Activated CD8-positive, alpha-beta memory T cell treated with anti-CD3 and anti-CD28 coated beads for 36 hours (primary cell): ENCODE measurements around the gene HCRT. TPM values are rescaled to one million over a fixed set of nuclear protein-coding genes. Genes with fewer than 3 reads are reported as not detected.
"Not testable (repeated sequence)": the region's sequence is repeated elsewhere in the genome, so short reads cannot be mapped to it uniquely, and the experiment has no call there.

Experiments
- CTCF ChIA-PET: fragments of 350-600 bp; sonication (Branson Sonifier 250); formaldehyde crosslinking; loops from one replicate; lab custom pipeline; 2021; ENCODE audit warnings: antibody characterized with exemption; lab: Charles Lee
- POLR2A ChIA-PET: fragments of 350-600 bp; sonication (Branson Sonifier 250); formaldehyde crosslinking; loops from one replicate; lab custom pipeline; 2021; ENCODE audit warnings: antibody characterized with exemption; lab: Charles Lee
- total RNA-seq, 2 experiments: library from RNA; stranded (reverse); gene quantifications; one replicate each; pipeline ENCODE4 v1.2.3, GENCODE V29; 2021

The HCRT gene
- total RNA-seq, 2 experiments from 2014 or later, result not detected

DNA sequence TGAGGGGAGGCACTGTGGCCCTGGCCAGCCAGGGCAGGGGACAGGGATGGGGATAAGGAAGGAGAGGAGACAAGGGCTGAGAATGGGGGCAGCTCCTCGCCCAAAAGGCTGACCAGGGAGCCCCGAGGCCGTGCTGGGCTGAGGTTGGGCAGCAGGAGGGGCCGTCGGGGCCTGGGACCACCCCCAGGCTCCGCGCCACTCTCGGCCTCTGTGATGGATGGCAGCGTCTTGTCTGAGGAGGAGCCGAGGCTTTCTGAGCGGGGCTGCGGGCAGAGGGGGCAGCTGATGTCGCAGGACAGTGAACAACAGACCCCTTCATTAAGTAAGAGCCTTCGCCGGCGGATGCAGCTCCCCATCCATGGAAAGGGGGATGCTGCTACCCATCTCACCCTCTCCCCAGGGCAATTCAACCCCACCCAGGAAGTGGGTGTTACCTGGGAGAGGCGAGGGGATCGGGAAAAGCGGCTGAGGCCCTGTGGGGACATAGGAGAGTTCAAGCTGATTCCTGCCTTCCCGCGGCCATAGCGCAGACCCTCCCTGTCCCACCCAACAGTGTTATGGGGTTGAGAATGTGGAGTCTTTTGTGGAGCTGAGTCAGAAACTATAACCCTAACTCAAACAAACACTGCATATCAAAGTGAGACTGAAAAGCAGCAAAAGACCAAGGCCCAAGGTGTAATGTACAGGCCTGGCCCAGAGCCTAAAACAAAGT lies 21.4 kb downstream of the HCRT start:
- ChIA-PET CTCF (interaction anchor here (0.8 to 1.9 kb wide), 5 partner anchors 15 to 58 kb away, joined by 3 to 4 read pairs (median 3); partner anchors contain the start of gene KCNH4), POLR2A (no interaction called here)

- POLR2A ChIA-PET, result no interaction called here
- CTCF ChIA-PET, result interaction anchor here (0.9 to 1.9 kb wide), 4 partner anchors 18 to 59 kb away, joined by 3 to 4 read pairs (median 4); partner anchors contain the start of gene KCNH4
Observed at GRCh38 chr17:42163113-42163512, 22.1 kb downstream of the HCRT start.

DNA sequence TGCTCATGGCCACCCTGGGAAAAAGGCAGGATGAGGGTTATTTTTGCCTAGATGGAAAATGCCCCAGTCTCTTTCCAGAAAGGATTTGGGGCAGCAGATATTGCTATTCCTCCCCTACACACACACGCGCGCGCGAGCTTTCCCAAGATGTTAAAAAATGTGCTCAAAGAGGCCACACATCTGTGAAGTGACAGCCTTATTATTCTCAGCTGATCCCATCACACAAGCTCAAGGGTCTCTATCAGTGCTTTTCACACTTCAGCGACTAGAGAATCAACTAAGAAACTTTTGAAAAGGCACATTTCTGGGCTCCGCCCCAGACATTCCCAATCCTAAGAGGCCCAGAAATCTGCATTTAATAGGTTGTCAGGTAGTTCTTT lies 24.7 kb downstream of the HCRT start:
- CTCF ChIA-PET, result no interaction called here
- POLR2A ChIA-PET, result no interaction called here

DNA sequence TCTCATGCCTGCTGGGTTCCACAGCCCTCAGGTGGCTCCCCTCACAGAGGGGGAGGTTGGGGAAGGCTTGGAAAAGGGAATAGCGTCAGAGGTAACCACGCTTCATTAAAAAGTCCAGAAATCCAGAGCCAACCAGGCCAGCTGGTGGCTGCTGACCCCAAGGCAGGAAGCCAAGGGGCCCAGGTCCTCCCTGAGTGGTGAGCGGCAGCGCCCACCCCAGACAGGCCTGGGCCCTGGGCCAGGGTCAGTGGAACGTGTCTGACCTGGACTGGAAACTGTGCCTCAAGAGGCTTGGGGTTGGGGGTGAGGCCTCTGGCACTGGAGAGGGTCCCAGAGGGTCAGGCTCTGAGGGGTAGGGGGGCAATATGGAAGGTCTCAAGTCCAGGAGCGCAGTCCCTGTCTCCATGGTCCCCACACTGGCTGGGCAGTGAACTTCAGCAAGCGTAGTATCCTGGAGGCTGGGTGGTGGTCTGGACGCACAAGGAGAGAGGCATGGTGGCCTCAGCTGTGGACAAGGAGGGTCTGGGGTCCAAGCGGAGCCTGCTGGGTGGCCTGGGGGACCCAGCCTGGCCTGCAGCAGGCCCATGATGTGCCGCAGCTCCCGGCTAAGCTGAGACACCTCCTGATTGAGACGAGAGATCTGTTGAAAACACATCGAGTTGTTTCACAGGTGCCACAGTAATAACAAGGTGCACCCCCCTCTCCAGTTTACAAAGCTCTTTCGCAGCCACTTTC lies 25.3 kb downstream of the HCRT start:
- ChIA-PET CTCF (no interaction called here), POLR2A (no interaction called here)

- ChIA-PET CTCF (no interaction called here), POLR2A (no interaction called here)
Observed at GRCh38 chr17:42155614-42156045, 29.6 kb downstream of the HCRT start.

DNA sequence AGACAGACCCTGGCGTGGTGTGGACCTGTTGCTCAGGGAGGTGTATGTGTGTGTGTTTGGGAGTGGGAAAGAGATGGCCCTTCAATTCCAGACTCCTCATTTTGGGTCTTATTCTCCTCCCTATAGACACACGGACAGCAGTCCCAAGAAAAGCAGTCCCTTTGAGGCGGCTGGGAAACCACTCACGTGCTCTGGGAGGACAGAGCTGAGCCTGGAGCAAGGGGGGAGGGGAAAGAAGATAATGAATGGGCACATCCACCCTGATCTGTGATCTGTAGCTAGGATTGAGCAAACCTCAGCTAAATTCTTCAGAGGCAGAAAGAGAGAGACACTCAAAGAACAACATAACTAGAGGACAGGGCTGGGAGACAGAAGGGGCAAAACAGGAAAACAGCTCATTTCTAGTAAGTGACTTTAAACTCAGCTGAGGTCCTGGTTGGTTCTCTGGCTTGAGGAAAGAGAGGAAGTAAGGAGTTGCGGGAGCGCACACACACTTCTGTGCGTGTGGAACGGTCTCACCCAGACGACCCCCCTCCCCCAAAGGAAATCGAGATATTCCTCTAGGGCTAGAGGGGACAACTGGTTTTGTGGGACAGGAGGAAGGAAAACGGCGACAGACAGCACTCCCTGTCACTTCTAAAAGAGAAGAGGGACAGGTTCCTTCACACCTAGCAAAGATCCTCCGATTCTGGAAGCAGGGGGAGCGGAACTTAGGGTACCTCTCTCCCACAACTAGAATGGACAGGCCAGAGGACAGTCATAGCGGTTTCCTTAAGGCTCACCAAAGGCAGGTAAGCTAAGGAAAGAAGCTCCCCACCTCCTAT lies 31.1 kb downstream of the HCRT start:
- CTCF ChIA-PET, result interaction anchor here (0.6 to 1.6 kb wide), 3 partner anchors 25 to 221 kb away, joined by 3 read pairs; no protein-coding TSS in a partner anchor
- POLR2A ChIA-PET, result interaction anchor here (1.0 kb wide), 1 partner anchor 40 kb away, joined by 3 read pairs; no protein-coding TSS in a partner anchor

DNA sequence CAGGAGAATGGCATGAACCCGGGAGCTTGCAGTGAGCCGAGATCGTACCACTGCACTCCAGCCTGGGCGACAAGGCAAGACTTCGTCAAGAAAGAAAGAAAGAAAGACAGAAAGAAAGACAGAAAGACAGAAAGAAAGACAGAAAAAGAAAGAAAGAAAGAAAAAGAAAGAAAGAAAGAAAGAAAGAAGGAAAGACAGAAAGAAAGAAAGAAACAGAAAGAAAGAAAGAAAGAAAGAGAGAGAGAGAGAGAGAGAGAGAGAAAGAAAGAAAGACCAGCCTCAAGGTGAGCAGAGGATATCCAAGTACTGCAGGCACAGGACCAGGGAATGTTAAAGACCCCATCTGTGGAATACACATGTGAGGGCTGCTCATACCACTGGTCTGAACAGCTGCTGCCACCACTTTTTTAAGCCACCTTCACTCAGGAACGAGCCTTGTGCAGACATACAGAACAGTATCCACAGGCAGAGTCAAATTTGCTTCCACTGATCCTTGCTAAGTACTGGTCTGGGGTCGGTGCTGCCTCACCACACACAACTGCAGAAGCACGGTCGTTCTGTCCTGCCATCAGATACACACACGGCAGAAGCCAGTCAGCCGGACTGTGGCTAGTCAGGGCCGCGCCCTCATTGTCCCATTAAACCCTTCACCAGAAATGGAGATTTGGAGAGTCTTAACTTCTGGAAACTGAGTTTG lies 38.2 kb downstream of the HCRT start:
- CTCF ChIA-PET, result interaction anchor here (0.7 kb wide), 1 partner anchor 37 kb away, joined by 4 read pairs; no protein-coding TSS in a partner anchor
- POLR2A ChIA-PET, result no interaction called here

DNA sequence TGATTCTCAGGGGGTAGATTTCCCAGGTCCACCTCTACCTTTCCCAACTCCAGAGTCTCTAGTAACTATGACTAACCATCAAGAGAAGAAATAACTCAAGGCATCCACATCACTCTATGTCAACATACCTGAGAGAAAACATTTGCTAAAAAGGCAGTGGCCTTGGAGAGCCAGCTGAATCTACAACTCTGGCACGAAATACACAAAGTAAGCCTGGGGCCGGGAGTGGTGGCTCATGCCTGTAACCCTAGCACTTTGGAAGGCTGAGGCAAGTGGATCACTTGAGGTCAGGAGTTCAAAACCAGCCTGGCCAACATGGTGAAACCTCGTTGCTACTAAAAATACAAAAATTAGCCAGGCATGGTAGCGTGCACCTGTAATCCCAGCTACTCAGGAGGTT lies 42.1 kb downstream of the HCRT start:
- CTCF ChIA-PET, result not testable (repeated sequence)
- POLR2A ChIA-PET, result interaction anchor here (0.6 kb wide), 1 partner anchor 11 kb away, joined by 3 read pairs; no protein-coding TSS in a partner anchor

DNA sequence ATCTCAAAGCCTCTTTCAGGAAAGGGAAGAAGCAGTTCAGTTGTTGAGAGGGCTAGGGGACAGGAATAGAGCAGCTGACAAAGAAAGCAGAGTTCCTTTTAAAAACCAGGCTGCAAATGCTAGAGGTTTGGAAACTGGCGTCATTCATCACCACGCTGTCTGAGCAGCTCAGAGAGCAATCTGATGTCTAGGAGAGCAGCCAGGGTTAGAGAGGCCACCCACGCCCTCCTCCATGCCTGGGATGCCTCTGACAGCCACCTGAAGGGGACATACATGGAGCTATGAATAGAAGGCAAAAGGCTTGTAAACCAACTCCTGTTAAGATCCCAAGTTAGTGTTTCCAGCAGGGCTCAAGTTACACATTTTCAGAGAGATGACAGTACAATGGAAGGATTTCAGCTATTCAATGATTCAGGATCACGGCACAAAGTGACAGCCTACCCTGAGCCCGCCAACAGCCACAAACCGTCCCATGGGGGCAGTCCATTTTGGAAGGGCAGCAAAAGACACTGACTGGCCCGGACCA lies 42.8 kb downstream of the HCRT start:
- ChIA-PET POLR2A (interaction anchor here (0.5 to 0.6 kb wide), 2 partner anchors 10 to 45 kb away, joined by 3 read pairs; no protein-coding TSS in a partner anchor), CTCF (no interaction called here)

DNA sequence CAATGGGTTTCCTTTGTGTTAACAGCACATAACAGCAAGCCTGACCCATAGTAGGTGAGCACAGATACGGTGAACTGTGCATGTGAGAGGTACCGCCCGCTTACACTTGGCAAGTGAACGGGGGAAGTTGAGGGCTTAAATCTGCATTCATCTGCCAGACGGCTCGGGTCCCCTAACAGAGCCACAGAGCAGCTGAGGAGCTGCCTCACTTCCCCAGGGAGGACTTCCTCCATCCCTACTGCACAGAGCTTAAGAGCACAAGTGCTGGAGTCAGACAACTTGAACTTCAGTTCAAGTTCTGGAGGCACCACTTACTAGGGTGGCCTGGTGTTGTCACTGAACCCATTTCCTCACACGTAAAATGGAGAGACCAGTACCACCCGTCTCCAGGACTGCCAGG lies 43.9 kb downstream of the HCRT start:
- ChIA-PET POLR2A (no interaction called here), CTCF (interaction anchor here (1.0 to 1.6 kb wide), 2 partner anchors 9 to 75 kb away, joined by 3 read pairs; no protein-coding TSS in a partner anchor)

DNA sequence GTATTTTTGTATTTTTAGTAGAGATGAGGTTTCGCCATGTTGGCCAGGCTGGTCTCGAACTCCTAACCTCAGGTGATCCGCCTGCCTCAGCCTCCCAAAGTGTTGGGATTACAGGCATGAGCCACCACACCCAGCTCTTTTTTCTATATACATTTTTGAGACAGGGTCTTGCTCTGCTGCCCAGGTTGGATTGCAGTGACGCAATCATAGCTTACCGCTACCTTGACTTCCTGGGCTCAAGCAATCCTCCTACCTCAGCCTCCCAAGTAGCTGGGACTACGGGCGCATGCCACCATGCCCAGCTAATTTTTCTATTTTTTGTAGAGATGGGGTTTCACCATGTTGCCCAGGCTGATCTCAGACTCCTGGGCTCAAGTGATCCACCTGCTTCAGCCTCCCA lies 44.6 kb downstream of the HCRT start:
- POLR2A ChIA-PET, result not testable (repeated sequence)
- CTCF ChIA-PET, result interaction anchor here (1.0 to 1.6 kb wide), 2 partner anchors 10 to 74 kb away, joined by 3 read pairs; no protein-coding TSS in a partner anchor

- POLR2A ChIA-PET, result no interaction called here
- CTCF ChIA-PET, result interaction anchor here (1.0 kb wide), 1 partner anchor 19 kb away, joined by 3 read pairs; no protein-coding TSS in a partner anchor
Observed at GRCh38 chr17:42138749-42139492, 46.3 kb downstream of the HCRT start.

DNA sequence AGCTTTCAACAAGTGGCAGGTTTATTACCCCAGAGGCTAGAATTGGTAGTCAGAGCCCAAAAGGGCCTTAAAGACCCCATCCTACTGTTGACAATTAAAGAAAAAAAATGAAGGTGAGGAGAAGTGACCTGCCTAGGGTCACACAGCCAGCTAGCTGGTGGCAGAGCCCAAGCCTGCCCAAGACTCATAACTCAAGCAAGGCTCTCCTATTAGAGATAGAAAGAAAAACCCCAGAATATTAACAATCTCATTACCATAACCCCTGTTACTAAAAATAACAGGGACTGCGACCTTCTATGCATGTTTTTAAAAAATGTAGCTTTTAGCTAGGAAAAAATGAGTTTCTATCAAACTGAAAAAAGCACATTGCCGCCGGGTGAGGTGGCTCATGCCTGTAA lies 48.6 kb downstream of the HCRT start:
- POLR2A ChIA-PET, result interaction anchor here (0.7 kb wide), 1 partner anchor 16 kb away, joined by 5 read pairs; no protein-coding TSS in a partner anchor
- CTCF ChIA-PET, result interaction anchor here (0.8 to 1.2 kb wide), 2 partner anchors 9 to 85 kb away, joined by 3 to 4 read pairs; no protein-coding TSS in a partner anchor

GRCh38 chr17:42135664-42136653 lies 49.3 kb downstream of the HCRT start:
- ChIA-PET POLR2A (no interaction called here), CTCF (interaction anchor here (0.8 kb wide), 2 partner anchors 8 to 177 kb away, joined by 3 read pairs; no protein-coding TSS in a partner anchor)

DNA sequence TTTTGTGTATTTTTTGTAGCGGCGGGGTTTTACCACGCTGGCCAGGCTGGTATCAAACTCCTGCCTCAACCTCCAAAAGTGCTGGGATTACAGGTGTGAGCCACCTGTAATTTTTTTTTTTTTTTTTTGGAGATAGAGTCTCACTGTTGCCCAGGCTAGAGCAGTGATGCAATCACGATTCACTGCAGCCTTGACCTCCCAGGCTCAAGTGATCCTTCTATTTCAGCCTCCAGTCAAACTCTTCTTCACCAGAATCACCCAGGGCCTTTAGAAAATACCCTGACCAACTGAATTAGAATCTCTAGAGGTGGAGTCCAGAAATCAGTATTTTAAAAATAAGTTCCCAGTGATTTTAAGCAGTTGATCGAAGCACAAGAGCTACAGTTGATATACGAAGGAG lies 50.1 kb downstream of the HCRT start:
- CTCF ChIA-PET, result interaction anchor here (0.8 kb wide), 1 partner anchor 178 kb away, joined by 3 read pairs; no protein-coding TSS in a partner anchor
- POLR2A ChIA-PET, result no interaction called here
